Testis (tissue), 2 donors: Measurements from ENCODE around the gene POGK.

Source experiments
- POLR2A ChIP-seq: fragments of 450-650 bp; IDR thresholded peaks from one replicate; pipeline ENCODE4 v1.6.1; 2017; ENCODE audit warnings: antibody characterized with exemption, mild to moderate bottlenecking, moderate library complexity
- TF ChIP-seq, protein P1 (sequence below), 3 experiments: fragments of 450-650 bp in 2 of 3; fragments of 200-600 bp in 1 of 3; sonication (generic) in 1 of 3; IDR thresholded peaks; one replicate each; pipeline ENCODE4 v1.5.1; 2016 to 2019; ENCODE audit warnings: antibody characterized with exemption in 3 of 3, mild to moderate bottlenecking in 2 of 3, moderate library complexity in 1 of 3

DNA sequence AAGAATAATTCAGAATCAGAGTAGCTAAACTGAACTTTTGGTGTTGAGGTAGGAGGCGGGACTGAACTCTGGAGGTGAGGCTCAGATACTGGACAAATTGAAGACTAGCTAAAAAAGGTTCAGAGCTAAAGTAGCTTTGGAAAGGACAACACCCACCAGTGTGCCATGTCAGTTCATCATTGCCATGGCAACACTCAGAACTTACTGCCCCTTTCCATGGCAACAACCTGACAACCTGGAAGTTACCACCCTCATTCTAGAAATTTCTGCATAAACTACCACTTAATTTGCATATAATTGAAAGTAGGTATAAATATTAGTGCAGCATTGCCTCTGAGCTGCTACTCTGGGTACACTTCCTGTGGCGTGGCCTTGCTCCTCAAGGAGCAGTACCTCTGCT, 30.3 kb upstream of the POGK start:
- TF ChIP-seq, protein P1, sequence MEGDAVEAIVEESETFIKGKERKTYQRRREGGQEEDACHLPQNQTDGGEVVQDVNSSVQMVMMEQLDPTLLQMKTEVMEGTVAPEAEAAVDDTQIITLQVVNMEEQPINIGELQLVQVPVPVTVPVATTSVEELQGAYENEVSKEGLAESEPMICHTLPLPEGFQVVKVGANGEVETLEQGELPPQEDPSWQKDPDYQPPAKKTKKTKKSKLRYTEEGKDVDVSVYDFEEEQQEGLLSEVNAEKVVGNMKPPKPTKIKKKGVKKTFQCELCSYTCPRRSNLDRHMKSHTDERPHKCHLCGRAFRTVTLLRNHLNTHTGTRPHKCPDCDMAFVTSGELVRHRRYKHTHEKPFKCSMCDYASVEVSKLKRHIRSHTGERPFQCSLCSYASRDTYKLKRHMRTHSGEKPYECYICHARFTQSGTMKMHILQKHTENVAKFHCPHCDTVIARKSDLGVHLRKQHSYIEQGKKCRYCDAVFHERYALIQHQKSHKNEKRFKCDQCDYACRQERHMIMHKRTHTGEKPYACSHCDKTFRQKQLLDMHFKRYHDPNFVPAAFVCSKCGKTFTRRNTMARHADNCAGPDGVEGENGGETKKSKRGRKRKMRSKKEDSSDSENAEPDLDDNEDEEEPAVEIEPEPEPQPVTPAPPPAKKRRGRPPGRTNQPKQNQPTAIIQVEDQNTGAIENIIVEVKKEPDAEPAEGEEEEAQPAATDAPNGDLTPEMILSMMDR (IDR thresholded peaks at IDR 0.05), result no peak
- no peak for TF ChIP-seq POLR2A
